SK-N-SH treated with all-trans-retinoic acid at 6 μM for 48 hours (cell line): ENCODE measurements around the gene ZFP64.
"Not testable (repeated sequence)": the region's sequence is repeated elsewhere in the genome, so short reads cannot be mapped to it uniquely, and the experiment has no call there.

Experiments
- ATAC-seq: fragments of 200-7000 bp; cut with Tn5 transposase; 3 replicates; pipeline ENCODE4 v1.9.1; 2020; ENCODE audit warnings: mild to moderate bottlenecking, moderate library complexity
- ARNTL ChIP-seq: fragments of 450-650 bp; formaldehyde crosslinking; IDR thresholded peaks from 2 replicates; pipeline ENCODE4 v1.5.0; 2020; ENCODE audit warnings: low read depth, mild to moderate bottlenecking, moderate library complexity, borderline replicate concordance
- BACH2 ChIP-seq: fragments of 250-450 bp; sonication (Bioruptor Pico); IDR thresholded peaks from 2 replicates; pipeline ENCODE4 v1.9.0; 2021; ENCODE audit warnings: mild to moderate bottlenecking, borderline replicate concordance
- CSDC2 ChIP-seq: fragments of 250-450 bp; sonication (Bioruptor Pico); IDR thresholded peaks from 2 replicates; pipeline ENCODE4 v1.5.0; 2020; ENCODE audit warnings: mild to moderate bottlenecking, moderate library complexity
- ESRRG ChIP-seq: fragments of 250-450 bp; sonication (Bioruptor Pico); IDR thresholded peaks from 2 replicates; pipeline ENCODE4 v1.6.1; 2021; ENCODE audit warnings: mild to moderate bottlenecking
- GLIS3 ChIP-seq: fragments of 250-450 bp; sonication (Bioruptor Pico); IDR thresholded peaks from 2 replicates; pipeline ENCODE4 v1.5.0; 2020; ENCODE audit warnings: mild to moderate bottlenecking, moderate library complexity
- ISL1 ChIP-seq: fragments of 250-450 bp; sonication (Bioruptor Pico); IDR thresholded peaks from 2 replicates; pipeline ENCODE4 v2.1.2; 2022; ENCODE audit warnings: mild to moderate bottlenecking, moderate library complexity
- OSR1 ChIP-seq: fragments of 250-450 bp; sonication (Bioruptor Pico); IDR thresholded peaks from 2 replicates; pipeline ENCODE4 v1.8.0; 2022; ENCODE audit warnings: moderate library complexity, mild to moderate bottlenecking, inconsistent platforms
- PPARA ChIP-seq: fragments of 250-450 bp; sonication (Bioruptor Pico); IDR thresholded peaks from 2 replicates; pipeline ENCODE4 v1.5.0; 2020; ENCODE audit warnings: mild to moderate bottlenecking, borderline replicate concordance
- SNAI2 ChIP-seq: fragments of 250-450 bp; sonication (Bioruptor Pico); IDR thresholded peaks from 2 replicates; pipeline ENCODE4 v1.5.0; 2020; ENCODE audit warnings: mild to moderate bottlenecking, moderate library complexity
- TCF4 ChIP-seq: fragments of 250-450 bp; sonication (Bioruptor Pico); IDR thresholded peaks from 2 replicates; pipeline ENCODE4 v1.8.0; 2021; ENCODE audit warnings: mild to moderate bottlenecking, moderate library complexity, borderline replicate concordance
- TOX ChIP-seq: fragments of 250-450 bp; sonication (Bioruptor Pico); IDR thresholded peaks from 2 replicates; pipeline ENCODE4 v1.8.0; 2021; ENCODE audit warnings: mild to moderate bottlenecking, moderate library complexity, borderline replicate concordance
- TSHZ2 ChIP-seq: fragments of 250-450 bp; sonication (Bioruptor Pico); IDR thresholded peaks from 2 replicates; pipeline ENCODE4 v1.5.0; 2020; ENCODE audit warnings: mild to moderate bottlenecking, moderate library complexity
- ZC3H10 ChIP-seq: fragments of 250-450 bp; sonication (Bioruptor Pico); IDR thresholded peaks from 2 replicates; pipeline ENCODE4 v1.5.1; 2021; ENCODE audit warnings: mild to moderate bottlenecking, moderate library complexity
- ZFP3 ChIP-seq: fragments of 250-450 bp; sonication (Bioruptor Pico); IDR thresholded peaks from 2 replicates; pipeline ENCODE4 v1.5.0; 2020; ENCODE audit warnings: mild to moderate bottlenecking, moderate library complexity
- ZFP30 ChIP-seq: fragments of 450-650 bp; formaldehyde crosslinking; IDR thresholded peaks from 2 replicates; pipeline ENCODE4 v1.5.0; 2022; ENCODE audit warnings: mild to moderate bottlenecking, moderate library complexity
- ZNF565 ChIP-seq: fragments of 450-650 bp; formaldehyde crosslinking; conservative IDR thresholded peaks from 2 replicates; pipeline ENCODE4 v1.5.0; 2020; ENCODE audit warnings: low read depth, mild to moderate bottlenecking, moderate library complexity
- ZNF70 ChIP-seq: fragments of 450-650 bp; formaldehyde crosslinking; IDR thresholded peaks from 2 replicates; pipeline ENCODE4 v1.5.0; 2020; ENCODE audit warnings: mild to moderate bottlenecking, moderate library complexity
- ZNF8 ChIP-seq: fragments of 450-650 bp; formaldehyde crosslinking; IDR thresholded peaks from 2 replicates; pipeline ENCODE4 v1.5.0; 2020; ENCODE audit warnings: mild to moderate bottlenecking, moderate library complexity
- TF ChIP-seq, protein P1 (sequence below): fragments of 250-450 bp; sonication (Bioruptor Pico); IDR thresholded peaks from 2 replicates; pipeline ENCODE4 v1.5.1; 2020; ENCODE audit warnings: low read depth, mild to moderate bottlenecking, moderate library complexity
- TF ChIP-seq, protein P2 (sequence below): fragments of 250-450 bp; sonication (Bioruptor Pico); IDR thresholded peaks from 2 replicates; pipeline ENCODE4 v1.8.0; 2021; ENCODE audit warnings: low read depth, mild to moderate bottlenecking, moderate library complexity, borderline replicate concordance
- TF ChIP-seq, protein P3 (sequence below): fragments of 250-450 bp; sonication (Bioruptor Pico); IDR thresholded peaks from 2 replicates; pipeline ENCODE4 v1.8.0; 2020; ENCODE audit warnings: mild to moderate bottlenecking, moderate library complexity, borderline replicate concordance

The ZFP64 gene

GRCh38 chr20:52139986-52140385, 51.6 kb downstream of the ZFP64 start:
- ATAC-seq = no peak
- no peak for TF ChIP-seq CSDC2 (CRISPR knock-in tag)
- TF ChIP-seq ZFP3 = no peak
- no peak for TF ChIP-seq PPARA (CRISPR knock-in tag)
- TF ChIP-seq, protein P1, sequence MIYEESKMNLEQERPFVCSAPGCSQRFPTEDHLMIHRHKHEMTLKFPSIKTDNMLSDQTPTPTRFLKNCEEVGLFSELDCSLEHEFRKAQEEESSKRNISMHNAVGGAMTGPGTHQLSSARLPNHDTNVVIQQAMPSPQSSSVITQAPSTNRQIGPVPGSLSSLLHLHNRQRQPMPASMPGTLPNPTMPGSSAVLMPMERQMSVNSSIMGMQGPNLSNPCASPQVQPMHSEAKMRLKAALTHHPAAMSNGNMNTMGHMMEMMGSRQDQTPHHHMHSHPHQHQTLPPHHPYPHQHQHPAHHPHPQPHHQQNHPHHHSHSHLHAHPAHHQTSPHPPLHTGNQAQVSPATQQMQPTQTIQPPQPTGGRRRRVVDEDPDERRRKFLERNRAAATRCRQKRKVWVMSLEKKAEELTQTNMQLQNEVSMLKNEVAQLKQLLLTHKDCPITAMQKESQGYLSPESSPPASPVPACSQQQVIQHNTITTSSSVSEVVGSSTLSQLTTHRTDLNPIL (CRISPR knock-in tag) = no peak
- no peak for TF ChIP-seq OSR1
- no peak for TF ChIP-seq GLIS3 (CRISPR knock-in tag)
- TF ChIP-seq ZC3H10 (CRISPR knock-in tag) = no peak
- TF ChIP-seq ZFP30 (CRISPR knock-in tag) = no peak
- TF ChIP-seq ZNF565 (CRISPR knock-in tag) = no peak
- no peak for TF ChIP-seq TOX (CRISPR knock-in tag)
- no peak for TF ChIP-seq ISL1 (CRISPR knock-in tag)
- TF ChIP-seq, protein P2, sequence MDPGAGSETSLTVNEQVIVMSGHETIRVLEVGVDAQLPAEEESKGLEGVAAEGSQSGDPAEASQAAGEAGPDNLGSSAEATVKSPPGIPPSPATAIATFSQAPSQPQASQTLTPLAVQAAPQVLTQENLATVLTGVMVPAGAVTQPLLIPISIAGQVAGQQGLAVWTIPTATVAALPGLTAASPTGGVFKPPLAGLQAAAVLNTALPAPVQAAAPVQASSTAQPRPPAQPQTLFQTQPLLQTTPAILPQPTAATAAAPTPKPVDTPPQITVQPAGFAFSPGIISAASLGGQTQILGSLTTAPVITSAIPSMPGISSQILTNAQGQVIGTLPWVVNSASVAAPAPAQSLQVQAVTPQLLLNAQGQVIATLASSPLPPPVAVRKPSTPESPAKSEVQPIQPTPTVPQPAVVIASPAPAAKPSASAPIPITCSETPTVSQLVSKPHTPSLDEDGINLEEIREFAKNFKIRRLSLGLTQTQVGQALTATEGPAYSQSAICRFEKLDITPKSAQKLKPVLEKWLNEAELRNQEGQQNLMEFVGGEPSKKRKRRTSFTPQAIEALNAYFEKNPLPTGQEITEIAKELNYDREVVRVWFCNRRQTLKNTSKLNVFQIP (CRISPR knock-in tag) = no peak
- no peak for TF ChIP-seq TSHZ2 (CRISPR knock-in tag)
- no peak for TF ChIP-seq ESRRG (CRISPR knock-in tag)
- TF ChIP-seq BACH2 (CRISPR knock-in tag) = no peak
- TF ChIP-seq, protein P3, sequence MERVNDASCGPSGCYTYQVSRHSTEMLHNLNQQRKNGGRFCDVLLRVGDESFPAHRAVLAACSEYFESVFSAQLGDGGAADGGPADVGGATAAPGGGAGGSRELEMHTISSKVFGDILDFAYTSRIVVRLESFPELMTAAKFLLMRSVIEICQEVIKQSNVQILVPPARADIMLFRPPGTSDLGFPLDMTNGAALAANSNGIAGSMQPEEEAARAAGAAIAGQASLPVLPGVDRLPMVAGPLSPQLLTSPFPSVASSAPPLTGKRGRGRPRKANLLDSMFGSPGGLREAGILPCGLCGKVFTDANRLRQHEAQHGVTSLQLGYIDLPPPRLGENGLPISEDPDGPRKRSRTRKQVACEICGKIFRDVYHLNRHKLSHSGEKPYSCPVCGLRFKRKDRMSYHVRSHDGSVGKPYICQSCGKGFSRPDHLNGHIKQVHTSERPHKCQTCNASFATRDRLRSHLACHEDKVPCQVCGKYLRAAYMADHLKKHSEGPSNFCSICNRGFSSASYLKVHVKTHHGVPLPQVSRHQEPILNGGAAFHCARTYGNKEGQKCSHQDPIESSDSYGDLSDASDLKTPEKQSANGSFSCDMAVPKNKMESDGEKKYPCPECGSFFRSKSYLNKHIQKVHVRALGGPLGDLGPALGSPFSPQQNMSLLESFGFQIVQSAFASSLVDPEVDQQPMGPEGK (CRISPR knock-in tag) = no peak
- TF ChIP-seq, all 23 proteins: peak for 0

DNA sequence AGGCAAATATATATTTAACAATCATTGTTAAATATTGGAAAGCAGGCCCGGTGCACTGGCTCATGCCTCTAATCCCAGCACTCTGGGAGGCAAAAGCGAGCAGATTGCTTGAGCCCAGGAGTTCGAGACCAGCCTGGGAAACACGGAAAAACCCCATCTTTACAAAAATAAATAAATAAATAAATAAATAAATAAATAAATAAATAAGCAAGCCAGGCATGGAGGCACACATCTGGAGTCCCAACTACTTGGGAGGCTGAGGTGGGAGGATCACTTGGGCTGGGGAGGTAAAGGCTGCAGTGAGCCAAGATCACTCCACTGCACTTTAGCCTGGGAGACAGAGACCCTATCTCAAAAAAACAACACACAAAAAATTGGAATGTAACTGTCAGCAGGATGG, 53.7 kb downstream of the ZFP64 start:
- ATAC-seq = no peak
- TF ChIP-seq GLIS3 (CRISPR knock-in tag) (no peak), TCF4 (no peak), ARNTL (no peak), ZNF8 (no peak), TSHZ2 (CRISPR knock-in tag) (no peak), ZNF565 (CRISPR knock-in tag) (no peak), SNAI2 (CRISPR knock-in tag) (no peak), ZC3H10 (CRISPR knock-in tag) (no peak), ISL1 (CRISPR knock-in tag) (no peak), BACH2 (CRISPR knock-in tag) (no peak), ZNF70 (CRISPR knock-in tag) (no peak)
- TF ChIP-seq, protein P3 (CRISPR knock-in tag) = no peak
- TF ChIP-seq, all 23 proteins: peak for 0

DNA sequence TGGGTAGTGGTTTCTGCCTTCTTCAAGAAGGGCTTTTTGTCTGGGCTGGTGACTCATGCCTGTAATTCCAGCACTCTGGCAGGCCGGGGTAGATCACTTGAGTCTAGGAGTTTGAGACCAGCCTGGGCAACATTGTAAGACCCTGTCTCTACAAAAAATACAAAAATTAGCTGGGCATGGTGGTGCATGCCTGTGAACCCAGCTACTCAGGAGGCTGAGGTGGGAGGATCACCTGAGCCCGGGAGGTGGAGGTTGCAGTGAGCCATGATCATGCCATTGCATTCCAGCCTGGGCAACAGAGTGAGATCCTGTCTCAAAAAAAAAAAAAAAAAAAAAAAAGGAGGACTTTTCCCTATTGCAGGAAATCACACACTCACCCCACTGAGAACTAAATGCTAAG, 57.9 kb downstream of the ZFP64 start:
- ATAC-seq = not testable (repeated sequence)
